Small intestine (tissue), 7 donors: ENCODE results near the gene RBM4B. TPM values are rescaled to one million over a fixed set of nuclear protein-coding genes. Genes with fewer than 3 reads are reported as not detected.

ENCODE experiments used
- DNase-seq, 2 donors: peaks; one replicate each; pipeline versions ENCODE4 v3.0.0 to v3.0.0-alpha.2; 2013
- FAIRE-seq: peaks from 2 replicates; lab custom pipeline; 2012; peaks lifted over from hg19 to GRCh38; lab: Jason Lieb, UNC
- H3K27ac ChIP-seq, 3 donors: one replicate each; pipeline ENCODE4 v1.5.1; 2013; ENCODE audit warnings: low read length in 2 of 3, mild to moderate bottlenecking in 2 of 3, control low read depth in 1 of 3, inconsistent platforms in 1 of 3, low read depth in 1 of 3, moderate library complexity in 1 of 3
- H3K27me3 ChIP-seq, 3 donors: one replicate each; pipeline ENCODE4 v1.6.1; 2013; ENCODE audit warnings: low read length in 3 of 3, inconsistent platforms in 1 of 3; ENCODE audit not compliant: control insufficient read depth in 3 of 3, insufficient read depth in 3 of 3
- H3K36me3 ChIP-seq, 3 donors: one replicate each; pipeline ENCODE4 v1.6.1; 2013; ENCODE audit warnings: low read length in 3 of 3, inconsistent platforms in 1 of 3, low read depth in 1 of 3, mild to moderate bottlenecking in 1 of 3, moderate library complexity in 1 of 3; ENCODE audit not compliant: control insufficient read depth in 3 of 3, insufficient read depth in 2 of 3
- H3K4me1 ChIP-seq, 3 donors: one replicate each; pipeline ENCODE4 v1.6.1; 2013; ENCODE audit warnings: low read length in 2 of 3, inconsistent platforms in 1 of 3, low read depth in 1 of 3, mild to moderate bottlenecking in 1 of 3, moderate library complexity in 1 of 3; ENCODE audit not compliant: control insufficient read depth in 3 of 3, insufficient read depth in 2 of 3
- H3K4me3 ChIP-seq, 3 donors: one replicate each; pipeline ENCODE4 v1.5.1; 2013; ENCODE audit warnings: low read length in 3 of 3, control low read depth in 1 of 3, inconsistent platforms in 1 of 3, low read depth in 1 of 3, mild to moderate bottlenecking in 1 of 3, moderate library complexity in 1 of 3
- H3K9me3 ChIP-seq, 2 donors: one replicate each; pipeline ENCODE4 v1.6.1; 2013; ENCODE audit warnings: low read depth in 1 of 2, low read length in 1 of 2; ENCODE audit not compliant: control insufficient read depth in 2 of 2, insufficient read depth in 1 of 2
- WGBS, 3 donors: extraction: QIAGEN DNeasy Blood & Tissue Kit; methylation state at CpG; one replicate each; pipeline ENCODE4 v1.1.7; 2013; 5-methylcytosine and 5-hydroxymethylcytosine counted together
- polyA plus RNA-seq, 4 donors: library from polyadenylated mRNA; stranded (reverse) in 3 of 4; unstranded in 1 of 4; fragments of 200-250 nt in 3 of 4; fragments of 120-200 nt in 1 of 4; gene quantifications; one replicate each; pipeline versions ENCODE4 v1.2.1 to v1.2.3, GENCODE V29; 2013
- donor health status: healthy with polysubstance abuse.
- donor health status: control.
- donor health status: control.
- donor health status: Bipolar disorder and iron deficiency.
- donor health status: healthy.

RBM4B gene
- polyA plus RNA-seq, 4 donors: 7.0 to 35.9 (median 11.3) TPM

- no peak for FAIRE-seq
Measured at GRCh38 chr11:66693356-66694055, 15.8 kb upstream of the RBM4B start.

GRCh38 chr11:66692871-66693331, 15.2 kb upstream of the RBM4B start:
- DNase-seq (no peak), FAIRE-seq (no peak)
- no peak overlapping the region for H3K27ac ChIP-seq
- no peaks in the 10 kb centered on the region for H3K27me3 ChIP-seq
- peaks cover 0 to 3% (median 0%) of the 10 kb centered on the region in 3 donors for H3K4me1 ChIP-seq
- H3K4me3 ChIP-seq: no peak overlapping the region
- no peaks in the 10 kb centered on the region for H3K9me3 ChIP-seq
- H3K36me3 ChIP-seq: peaks cover 0 to 28% (median 0%) of the 10 kb centered on the region in 3 donors
- WGBS, 3 donors: 88 to 89% (median 88%) methylated on average over 20 of the region's 20 CpGs

More at GRCh38 chr11:66693356-66694055, 15.8 kb upstream of the RBM4B start:
- 88 to 93% (median 89%) methylated on average over 14 to 15 of the region's 15 CpGs for WGBS, 3 donors
- Histone ChIP-seq H3K4me1 (peaks cover 0 to 3% (median 0%) of the 10 kb centered on the region in 3 donors), H3K27me3 (no peaks in the 10 kb centered on the region), H3K9me3 (no peaks in the 10 kb centered on the region), H3K36me3 (peaks cover 0 to 29% (median 0%) of the 10 kb centered on the region in 3 donors), H3K27ac (no peak overlapping the region), H3K4me3 (no peak overlapping the region)
- DNase-seq: no peak

- FAIRE-seq (no peak), DNase-seq (no peak)
- H3K4me3 ChIP-seq: no peak overlapping the region
- 83 to 91% (median 89%) methylated on average over 18 of the region's 18 CpGs for WGBS, 3 donors
- H3K9me3 ChIP-seq: no peaks in the 10 kb centered on the region
- peaks cover 0 to 3% (median 0%) of the 10 kb centered on the region in 3 donors for H3K4me1 ChIP-seq
- H3K27ac ChIP-seq: no peak overlapping the region
- peaks cover 0 to 28% (median 0%) of the 10 kb centered on the region in 3 donors for H3K36me3 ChIP-seq
- H3K27me3 ChIP-seq: no peaks in the 10 kb centered on the region
Measured at GRCh38 chr11:66692446-66692845, 14.8 kb upstream of the RBM4B start.

GRCh38 chr11:66691311-66691980, 13.8 kb upstream of the RBM4B start:
- no peak for FAIRE-seq
- no peak overlapping the region for H3K27ac ChIP-seq
- 90 to 92% (median 92%) methylated on average over 38 of the region's 38 CpGs for WGBS, 3 donors
- H3K4me1 ChIP-seq: peaks cover 0 to 3% (median 0%) of the 10 kb centered on the region in 3 donors
- DNase-seq: no peak
- H3K27me3 ChIP-seq: no peaks in the 10 kb centered on the region
- H3K36me3 ChIP-seq: peaks cover 0 to 31% (median 0%) of the 10 kb centered on the region in 3 donors
- H3K4me3 ChIP-seq: no peak overlapping the region
- H3K9me3 ChIP-seq: no peaks in the 10 kb centered on the region

- peaks cover 0 to 33% (median 0%) of the 10 kb centered on the region in 3 donors for H3K36me3 ChIP-seq
Measured at GRCh38 chr11:66689661-66690590, 12.2 kb upstream of the RBM4B start.

GRCh38 chr11:66688561-66689534, 11.2 kb upstream of the RBM4B start:
- no peak for DNase-seq
- H3K4me3 ChIP-seq: no peak overlapping the region
- H3K27ac ChIP-seq: no peak overlapping the region
- WGBS, 3 donors: 71 to 80% (median 75%) methylated on average over 27 to 28 of the region's 28 CpGs
- no peaks in the 10 kb centered on the region for H3K9me3 ChIP-seq
- H3K27me3 ChIP-seq: no peaks in the 10 kb centered on the region
- H3K4me1 ChIP-seq: no peaks in the 10 kb centered on the region
- no peak for FAIRE-seq
- peaks cover 0 to 37% (median 0%) of the 10 kb centered on the region in 3 donors for H3K36me3 ChIP-seq

More at GRCh38 chr11:66689661-66690590, 12.2 kb upstream of the RBM4B start:
- DNase-seq (no peak), FAIRE-seq (no peak)
- H3K4me3 ChIP-seq: no peak overlapping the region
- H3K4me1 ChIP-seq: peaks cover 0 to 2% (median 0%) of the 10 kb centered on the region in 3 donors
- no peaks in the 10 kb centered on the region for H3K27me3 ChIP-seq
- WGBS, 3 donors: 92 to 94% (median 94%) methylated on average over 28 to 32 of the region's 32 CpGs
- H3K27ac ChIP-seq: no peak overlapping the region
- no peaks in the 10 kb centered on the region for H3K9me3 ChIP-seq

GRCh38 chr11:66687831-66688281, 10.2 kb upstream of the RBM4B start:
- H3K4me1 ChIP-seq: no peaks in the 10 kb centered on the region
- 85 to 91% (median 86%) methylated on average over 11 to 13 of the region's 13 CpGs for WGBS, 3 donors
- no peak overlapping the region for H3K4me3 ChIP-seq
- no peaks in the 10 kb centered on the region for H3K9me3 ChIP-seq
- FAIRE-seq (no peak), DNase-seq (no peak)
- no peak overlapping the region for H3K27ac ChIP-seq
- H3K27me3 ChIP-seq: no peaks in the 10 kb centered on the region
- peaks cover 0 to 29% (median 0%) of the 10 kb centered on the region in 3 donors for H3K36me3 ChIP-seq
